GM19455 (cell line): ENCODE results near the gene MGAM2.
A peak's percentile ranks its signal among the peaks of the same experiment; 100 is the strongest.

Experiments
- ATAC-seq: cut with Tn5 transposase; IDR thresholded peaks from one replicate; pipeline ENCODE4 v1.9.1; 2021; ENCODE audit not compliant: unreplicated experiment

The MGAM2 gene

DNA sequence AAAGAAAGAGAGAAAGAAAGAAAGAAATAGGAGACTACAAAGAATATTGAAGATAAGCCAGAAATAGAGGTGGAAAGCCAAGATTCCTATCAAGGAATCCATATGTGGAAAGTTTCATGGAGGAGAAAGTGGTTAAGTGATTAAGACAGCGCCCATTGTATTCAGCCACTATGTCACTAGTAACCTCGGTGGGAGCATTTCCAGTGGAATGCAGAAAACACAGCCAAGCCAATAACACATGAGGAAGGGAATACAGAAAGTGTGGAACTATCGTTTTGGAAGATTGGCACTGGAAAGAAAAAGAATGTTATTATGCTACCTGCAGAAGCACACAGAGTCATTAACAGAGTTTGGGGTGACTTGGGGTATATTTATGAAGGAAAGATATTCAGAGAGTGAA is 2.7 kb downstream of the MGAM2 start:
- no peak for ATAC-seq

DNA sequence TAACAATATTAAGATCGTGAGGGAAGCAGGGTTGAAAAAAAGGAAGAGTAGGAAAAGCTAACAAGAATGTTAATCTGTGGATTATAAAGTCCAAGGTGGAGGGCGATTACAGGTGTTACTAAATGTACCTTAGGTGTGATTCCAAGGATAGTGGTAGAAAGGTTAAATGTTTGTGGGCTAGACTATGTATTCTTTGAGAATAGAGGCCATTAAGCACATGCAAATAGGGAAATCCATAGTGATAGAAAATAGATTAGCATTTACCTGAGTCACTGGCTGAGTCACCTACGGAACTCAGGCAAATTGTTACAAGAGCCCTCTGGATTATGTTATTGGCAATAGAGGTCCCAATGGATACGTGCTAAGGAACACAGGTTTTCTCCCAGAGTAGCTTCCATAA is 9.0 kb downstream of the MGAM2 start:
- no peak for ATAC-seq

DNA sequence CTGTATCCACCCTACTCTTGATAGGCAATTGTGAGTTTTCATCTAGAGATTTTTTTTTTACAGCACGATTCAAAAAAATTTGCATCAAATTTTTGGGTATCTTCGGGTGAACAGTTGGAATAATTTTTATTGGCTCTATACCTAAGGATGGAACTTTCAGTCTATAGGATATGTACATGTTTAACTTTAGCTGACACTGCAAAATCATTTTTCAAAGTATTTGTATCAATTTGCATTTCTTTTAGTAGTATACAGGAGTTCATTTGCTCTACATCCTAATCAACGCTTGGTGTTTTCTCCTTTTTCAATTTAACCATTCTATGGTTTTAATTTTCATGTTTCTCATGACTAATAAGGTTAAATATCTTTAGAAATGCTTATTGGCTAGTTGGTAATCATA is 11.7 kb downstream of the MGAM2 start:
- ATAC-seq = no peak

- ATAC-seq = no peak
Observed at GRCh38 chr7:142125256-142125955, 13.9 kb downstream of the MGAM2 start.

DNA sequence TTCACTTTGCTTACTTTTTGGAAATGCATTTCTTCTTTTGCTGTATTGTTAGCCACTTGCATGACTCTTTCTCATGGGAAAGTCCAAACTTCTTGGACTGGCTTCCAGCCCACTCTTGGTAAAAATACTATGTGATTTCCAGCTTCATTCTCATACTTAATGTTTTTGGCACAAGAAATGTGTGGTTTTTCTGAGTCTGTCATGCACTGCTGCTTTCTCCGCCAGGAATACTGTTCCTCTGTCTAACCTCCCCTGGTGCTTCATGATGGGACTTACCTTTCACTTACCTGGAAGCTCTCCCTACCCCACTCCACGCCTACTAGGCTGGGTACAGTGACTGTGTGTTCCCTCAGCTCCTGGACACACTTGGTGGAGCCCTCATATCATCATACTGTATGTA is 18.7 kb downstream of the MGAM2 start:
- no peak for ATAC-seq

- no peak for ATAC-seq
Observed at GRCh38 chr7:142131439-142132185, 20.1 kb downstream of the MGAM2 start.

DNA sequence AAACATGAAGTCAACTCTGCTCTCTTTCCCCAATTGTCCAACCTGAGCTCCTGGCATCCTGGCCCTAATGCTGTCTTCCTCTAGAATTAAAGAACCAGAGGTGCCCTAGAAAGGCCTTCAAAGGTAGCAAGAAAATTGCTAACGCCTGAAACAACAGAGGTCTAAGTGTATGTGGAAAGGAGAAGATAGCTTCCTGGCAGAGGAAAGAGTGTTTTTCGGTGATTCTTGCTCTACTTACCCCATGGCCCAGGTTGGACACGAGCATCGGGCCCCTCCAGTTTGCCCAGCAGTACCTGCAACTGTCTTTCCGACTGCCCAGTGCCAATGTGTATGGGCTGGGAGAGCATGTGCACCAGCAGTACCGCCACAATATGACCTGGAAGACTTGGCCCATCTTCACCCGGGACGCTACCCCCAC is 22.2 kb downstream of the MGAM2 start:
- no peak for ATAC-seq

GRCh38 chr7:142134909-142135308 is 23.4 kb downstream of the MGAM2 start:
- no peak for ATAC-seq

DNA sequence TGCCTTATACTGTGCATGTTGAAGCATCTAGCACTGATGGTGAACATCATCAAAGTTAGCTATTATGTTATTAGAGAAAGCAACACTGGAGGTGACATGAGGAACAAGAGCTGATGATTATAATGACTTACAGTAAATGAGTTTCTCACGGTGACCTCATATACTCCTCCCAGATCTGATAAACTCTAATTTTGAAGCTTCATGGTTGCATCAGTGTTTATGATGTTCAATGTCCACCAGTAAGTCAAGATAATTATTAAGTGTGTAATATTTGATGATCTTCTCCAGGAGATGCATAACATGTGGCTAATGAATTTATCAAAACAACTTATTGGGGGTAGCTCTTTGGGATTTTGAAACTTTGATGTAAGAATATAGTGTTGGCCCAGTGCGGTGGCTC is 27.5 kb downstream of the MGAM2 start:
- no peak for ATAC-seq

DNA sequence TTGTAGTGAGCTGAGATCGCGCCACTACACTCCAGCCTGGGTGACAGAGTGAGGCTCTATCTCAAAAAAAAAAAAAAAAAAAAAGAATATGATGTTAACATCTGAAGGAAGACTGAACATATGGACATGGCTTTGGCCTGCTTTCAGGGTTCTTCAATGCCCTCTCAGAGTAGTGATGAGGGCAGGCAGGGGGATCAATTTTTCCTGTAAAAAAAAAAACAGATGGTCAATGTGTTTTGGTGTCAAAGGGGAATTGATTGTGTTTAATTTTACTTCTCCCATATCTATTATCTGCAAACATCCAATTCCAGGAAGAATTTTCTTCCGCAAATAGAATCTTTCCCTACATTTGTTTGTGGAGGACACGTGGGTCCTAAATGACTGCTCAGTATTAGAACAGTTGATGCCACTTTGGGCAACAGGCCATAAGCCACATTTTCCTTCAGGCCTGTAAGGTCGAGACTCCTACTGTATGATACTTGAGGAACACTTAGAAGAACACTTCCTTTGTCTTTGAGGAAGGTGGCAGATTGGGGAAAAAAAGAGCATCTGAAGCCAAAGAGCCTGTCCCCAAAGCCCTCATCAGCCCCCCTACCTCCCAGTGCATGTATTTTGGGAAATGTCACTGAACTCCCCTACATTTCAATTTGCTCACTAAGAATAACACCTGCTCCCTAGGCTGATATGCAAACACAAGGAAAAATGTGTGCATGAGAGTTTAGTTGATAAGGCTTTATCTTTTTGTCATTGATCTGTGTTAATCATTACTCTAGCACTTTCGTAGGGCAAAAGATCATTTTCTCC is 28.3 kb downstream of the MGAM2 start:
- ATAC-seq = no peak

GRCh38 chr7:142140401-142140959 is 29.0 kb downstream of the MGAM2 start:
- ATAC-seq = no peak

- ATAC-seq = no peak
Observed at GRCh38 chr7:142142702-142143101, 31.2 kb downstream of the MGAM2 start.

- no peak for ATAC-seq
Observed at GRCh38 chr7:142146124-142146523, 34.6 kb downstream of the MGAM2 start.

DNA sequence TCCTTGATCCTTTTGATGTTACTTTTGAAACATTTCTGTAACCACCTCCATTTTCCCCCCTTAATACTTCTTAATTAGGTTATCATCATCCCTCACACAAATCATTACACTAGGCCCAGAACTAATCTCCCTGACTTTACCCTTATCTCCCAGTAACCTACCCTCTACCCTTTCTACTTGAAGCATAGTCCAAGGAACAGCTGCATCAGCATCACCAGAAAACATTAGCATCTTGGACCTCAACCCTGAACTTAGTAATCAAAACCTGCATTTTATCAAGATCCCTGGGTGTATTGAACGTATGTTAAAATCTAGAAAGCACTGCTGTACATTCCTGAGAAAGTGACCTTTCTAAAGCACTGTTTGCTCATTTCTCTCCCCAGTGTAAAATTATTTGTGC is 38.8 kb downstream of the MGAM2 start:
- ATAC-seq = no peak

GRCh38 chr7:142150869-142151268 is 39.4 kb downstream of the MGAM2 start:
- ATAC-seq = no peak

DNA sequence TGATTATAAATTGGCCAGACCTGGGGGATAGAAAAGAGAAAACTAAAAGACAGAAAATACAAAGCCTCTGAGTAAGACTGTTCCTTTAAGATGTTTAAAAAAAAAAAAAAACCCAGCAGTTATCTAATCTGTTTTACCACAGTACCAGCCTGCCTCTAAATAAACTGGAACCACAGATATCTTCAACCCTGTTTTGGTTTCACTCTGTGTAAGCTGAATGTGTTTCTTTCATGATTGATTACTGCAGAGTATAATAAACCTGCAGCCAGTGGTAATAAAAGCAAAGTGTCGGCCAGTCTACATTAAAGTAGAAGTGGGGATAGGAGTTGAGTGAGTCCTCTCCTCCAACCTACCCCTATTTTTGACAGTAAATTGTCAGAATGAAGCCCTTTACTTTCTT is 40.6 kb downstream of the MGAM2 start:
- peak; percentile 71 for ATAC-seq

GRCh38 chr7:142153400-142153799 is 41.9 kb downstream of the MGAM2 start:
- no peak for ATAC-seq

GRCh38 chr7:142158736-142159496 is 47.4 kb downstream of the MGAM2 start:
- no peak for ATAC-seq

DNA sequence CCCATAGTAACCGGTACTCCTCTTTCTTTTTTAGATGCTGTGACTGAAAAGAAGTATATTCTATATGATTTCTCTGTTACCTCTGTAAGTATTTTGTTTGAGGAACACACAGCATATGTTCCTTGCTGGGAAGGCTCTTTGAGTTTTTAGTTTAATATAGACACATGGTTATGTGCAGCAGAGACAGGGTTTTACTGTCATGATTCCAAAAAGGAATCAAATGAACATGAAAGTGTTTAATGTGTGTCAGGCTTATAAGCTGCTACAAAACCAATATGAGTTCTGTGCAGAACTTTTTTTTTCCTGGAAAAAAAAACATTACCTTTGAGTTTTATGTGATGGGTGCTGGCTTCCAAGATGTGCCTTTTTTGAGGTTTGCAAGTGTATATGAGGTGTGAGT is 50.4 kb downstream of the MGAM2 start:
- no peak for ATAC-seq

DNA sequence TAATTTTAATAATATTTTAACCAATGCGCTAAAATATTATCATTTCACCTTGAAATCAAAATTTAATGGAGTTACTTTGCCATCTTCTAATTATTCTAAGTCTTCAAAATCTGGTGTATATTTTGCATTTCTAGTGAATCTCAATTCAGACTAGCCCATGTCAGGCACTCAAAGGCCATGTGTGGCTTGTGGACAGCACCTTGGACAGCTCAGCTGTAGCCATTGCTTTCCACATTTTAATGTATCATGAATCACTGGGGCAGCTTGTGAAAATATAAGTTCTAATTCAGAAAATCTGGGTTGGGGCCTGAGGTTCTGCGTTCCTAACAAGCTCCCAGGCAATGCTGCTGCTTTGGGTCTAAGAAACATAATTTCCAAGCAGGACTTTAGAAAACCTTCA is 57.2 kb downstream of the MGAM2 start:
- no peak for ATAC-seq

DNA sequence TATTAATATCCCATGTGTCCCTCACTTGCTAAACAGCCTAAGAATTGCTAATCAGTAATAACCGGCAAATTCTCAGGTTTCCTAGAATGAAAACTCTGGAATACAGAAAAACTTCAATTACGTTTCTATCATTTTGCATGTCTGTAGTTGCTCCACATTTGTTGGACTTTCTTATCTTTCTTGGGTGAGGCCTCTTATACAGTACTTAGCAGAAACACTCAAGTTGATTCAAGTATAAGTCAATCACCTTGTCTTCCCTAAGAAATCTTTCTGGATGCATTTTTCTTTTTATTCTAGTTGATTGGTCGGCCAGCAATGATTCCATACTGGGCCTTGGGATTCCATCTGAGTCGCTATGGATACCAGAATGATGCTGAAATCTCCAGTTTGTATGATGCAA is 61.4 kb downstream of the MGAM2 start:
- ATAC-seq = no peak
